Forelimb muscle (tissue), 1 donor: ENCODE data around the gene ZNF197. TPM values are rescaled to one million over a fixed set of nuclear protein-coding genes. Genes with fewer than 3 reads are reported as not detected.
"Not testable (repeated sequence)": the region's sequence is repeated elsewhere in the genome, so short reads cannot be mapped to it uniquely, and the experiment has no call there.

ENCODE experiments used
- DNase-seq: peaks from one replicate; pipeline ENCODE4 v3.0.0-alpha.2; 2013; ENCODE audit warnings: low read depth
- polyA plus RNA-seq: library from polyadenylated mRNA; unstranded; fragments of 120-200 nt; gene quantifications from one replicate; pipeline ENCODE4 v1.2.1, GENCODE V29; 2013; ENCODE audit not compliant: insufficient read length

The ZNF197 gene
- 16.6 TPM for polyA plus RNA-seq

DNA sequence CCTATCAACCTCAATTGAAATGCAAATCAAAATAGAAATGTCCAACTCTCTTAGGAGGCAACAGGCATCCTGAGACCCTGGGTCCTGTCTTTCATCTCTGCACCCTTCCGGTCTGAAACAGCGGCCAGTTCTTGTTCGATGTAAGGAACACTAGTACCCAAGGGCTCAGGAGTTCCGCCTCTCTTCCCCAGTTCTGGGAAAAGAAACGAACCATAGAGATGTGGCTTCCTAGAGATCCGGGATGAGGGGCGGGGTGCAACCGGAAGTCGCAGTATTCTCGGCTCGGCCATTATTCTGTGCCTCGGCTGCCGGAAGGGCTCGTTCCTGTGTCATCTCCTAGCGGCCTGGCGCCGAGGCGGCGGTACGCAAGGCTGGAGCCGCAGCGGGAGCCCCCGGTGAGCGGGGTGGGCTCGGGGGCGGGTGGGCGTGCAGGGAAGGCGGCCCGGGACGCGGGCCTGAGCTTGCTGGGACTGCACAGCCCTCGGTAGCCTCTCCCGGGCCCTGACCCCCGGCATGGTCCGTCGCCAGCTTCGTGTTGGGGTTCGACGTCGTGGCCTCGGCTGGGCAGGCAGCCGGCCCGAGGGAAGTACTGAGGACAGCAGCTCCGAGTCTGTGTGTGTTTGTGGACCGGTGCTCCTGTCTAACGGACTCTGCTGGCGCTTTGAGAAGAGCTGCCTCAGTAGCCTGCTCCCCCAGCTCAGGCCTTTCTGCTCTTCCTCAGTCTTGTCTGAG, at the start of gene ZNF197:
Gene ZNF197 (plus strand): TSS at position 288 of the 732 bp plus-strand sequence. CDS start 4,119 bp downstream, outside the sequence.
- peak; percentile 78 for DNase-seq

- no peak for DNase-seq
Observed at GRCh38 chr3:44576613-44577012, 48.2 kb upstream of the ZNF197 start.

DNA sequence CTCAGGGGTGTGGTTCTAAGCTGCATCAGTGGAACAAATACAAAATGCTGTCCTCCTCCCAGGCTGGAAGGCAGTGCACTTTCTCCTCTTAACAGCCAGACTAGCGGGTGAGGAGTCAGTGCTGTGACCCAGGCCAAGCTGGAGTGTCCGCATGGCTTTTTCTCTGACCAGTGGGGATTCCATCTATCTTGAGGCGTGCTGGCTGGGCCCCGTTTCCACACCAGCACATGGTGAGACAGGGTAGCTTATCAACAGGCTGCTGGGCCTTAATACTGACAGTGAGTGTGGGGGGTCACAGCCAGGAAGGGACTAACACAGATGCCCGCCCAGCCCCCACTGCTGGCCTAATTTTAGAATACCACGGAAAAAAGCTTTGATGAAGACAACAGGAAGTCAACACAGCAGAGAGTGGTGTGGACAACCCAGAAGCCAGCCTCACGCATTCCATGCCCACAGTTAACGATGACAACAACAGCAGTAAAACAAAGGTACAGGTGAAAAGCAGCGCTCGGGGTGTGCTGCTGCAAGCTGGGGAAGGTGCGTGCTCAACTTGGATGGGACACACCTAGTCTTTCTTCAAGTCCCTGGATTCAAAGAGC, 47.4 kb upstream of the ZNF197 start:
- DNase-seq: not testable (repeated sequence)

DNA sequence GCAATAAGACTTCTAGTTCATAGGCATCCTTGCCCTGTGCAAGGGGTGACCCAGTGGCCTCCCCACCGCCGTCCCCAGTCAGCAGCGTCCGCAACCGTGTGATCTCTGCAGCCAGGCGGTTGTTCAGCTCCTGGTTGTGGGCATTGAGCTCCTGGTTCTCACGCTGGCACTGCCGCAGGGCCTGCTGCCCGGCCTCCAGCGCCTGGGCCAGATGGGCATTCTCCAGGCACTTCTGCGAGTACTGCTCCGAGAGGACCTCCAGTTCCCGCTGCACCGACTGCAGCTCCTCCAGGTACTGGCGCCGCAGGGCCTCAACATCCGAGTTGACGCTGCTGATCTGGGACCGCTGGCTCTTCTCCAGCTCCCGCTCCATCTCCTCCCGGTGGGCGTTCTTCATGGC, 46.5 kb upstream of the ZNF197 start:
- not testable (repeated sequence) for DNase-seq

GRCh38 chr3:44578924-44579515, 45.8 kb upstream of the ZNF197 start:
- not testable (repeated sequence) for DNase-seq

DNA sequence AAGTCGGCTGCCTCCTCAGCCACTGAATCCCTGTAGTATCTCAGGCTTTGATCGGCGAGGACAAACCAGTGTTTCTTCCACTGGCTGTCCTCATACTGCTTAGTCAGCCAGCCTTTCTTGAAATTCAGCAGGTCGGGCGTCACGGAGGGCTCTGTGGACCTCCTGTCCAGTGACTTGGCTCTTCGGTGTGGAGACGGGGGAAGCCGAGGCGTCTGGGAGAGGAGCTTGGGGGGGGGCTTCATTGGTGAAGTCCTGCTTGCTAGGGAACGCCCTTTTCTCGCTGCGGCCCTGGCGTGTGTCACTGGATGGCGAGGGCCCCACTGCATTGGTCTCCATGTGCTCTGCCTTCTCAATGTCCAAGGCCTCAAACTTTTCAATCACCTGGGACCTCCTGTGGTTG, 45.1 kb upstream of the ZNF197 start:
- DNase-seq: not testable (repeated sequence)

DNA sequence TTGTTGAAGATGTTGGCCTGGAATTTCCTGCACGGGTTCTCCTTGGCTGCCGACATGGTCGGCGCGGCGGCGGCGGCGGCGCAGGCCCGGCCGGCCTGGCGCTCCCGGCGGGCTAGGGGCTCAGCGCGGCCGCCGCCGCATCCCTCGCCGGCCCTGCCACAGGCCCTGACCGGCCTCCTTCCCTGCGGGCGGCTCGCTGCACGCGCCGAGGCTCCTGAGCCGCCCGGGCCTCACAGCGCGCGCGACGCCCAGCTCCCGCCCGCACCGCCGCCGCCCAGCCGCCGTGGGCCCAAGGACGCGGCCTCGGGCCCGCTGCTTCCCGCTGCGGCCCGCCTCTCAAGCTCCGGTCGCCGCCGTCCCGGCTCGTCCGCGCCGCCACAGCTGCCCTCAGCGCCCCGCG, 43.9 kb upstream of the ZNF197 start:
- DNase-seq: not testable (repeated sequence)

DNA sequence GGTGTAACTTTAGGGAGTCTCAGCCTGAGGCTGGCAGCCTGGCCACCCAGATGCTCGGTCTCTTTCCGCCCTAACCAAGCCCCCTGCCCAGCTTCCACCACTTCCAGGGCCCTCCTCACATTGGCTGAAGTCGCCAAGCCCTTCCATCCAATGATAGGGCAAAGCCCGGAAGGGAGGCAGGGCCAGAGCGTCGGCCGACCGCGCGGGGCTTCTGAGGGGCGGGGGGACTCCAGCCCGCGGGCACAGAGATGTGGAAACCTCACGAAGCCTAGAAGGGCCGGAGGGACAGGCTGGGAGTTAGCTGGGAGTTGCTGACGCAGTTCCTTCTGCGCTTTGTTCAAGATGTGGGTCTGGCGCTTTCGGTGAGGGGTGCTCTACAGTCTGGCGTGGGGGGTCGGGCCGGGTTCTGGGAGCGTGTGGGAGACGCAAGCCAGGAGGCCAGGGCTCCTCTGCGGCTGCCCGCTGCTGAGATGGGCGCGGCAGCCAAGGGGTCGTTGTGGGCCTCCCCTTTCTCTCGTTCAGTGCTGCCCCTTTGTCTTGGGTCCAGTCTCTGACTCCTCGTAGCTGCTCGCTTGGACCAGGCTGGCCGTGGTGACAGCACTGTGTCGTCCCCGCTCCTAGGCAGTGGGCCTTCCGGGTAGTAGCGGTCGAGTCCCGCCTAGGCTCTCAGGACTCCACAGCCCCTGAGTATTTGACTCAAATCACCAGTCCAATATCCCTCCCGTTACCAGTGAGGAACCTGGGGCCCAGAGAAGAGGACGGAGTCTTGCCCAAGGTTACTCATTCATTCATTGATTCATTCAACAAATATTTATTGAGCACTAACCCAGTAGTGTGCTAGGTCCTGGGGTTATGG, 40.0 kb upstream of the ZNF197 start, which contains the start of gene ZNF660:
Gene ZNF660 (plus strand): TSS at position 319 of the 856 bp plus-strand sequence. CDS start 9,230 bp downstream, outside the sequence.
- peak; percentile 46 for DNase-seq

- no peak for DNase-seq
Observed at GRCh38 chr3:44596621-44597020, 28.2 kb upstream of the ZNF197 start.

DNA sequence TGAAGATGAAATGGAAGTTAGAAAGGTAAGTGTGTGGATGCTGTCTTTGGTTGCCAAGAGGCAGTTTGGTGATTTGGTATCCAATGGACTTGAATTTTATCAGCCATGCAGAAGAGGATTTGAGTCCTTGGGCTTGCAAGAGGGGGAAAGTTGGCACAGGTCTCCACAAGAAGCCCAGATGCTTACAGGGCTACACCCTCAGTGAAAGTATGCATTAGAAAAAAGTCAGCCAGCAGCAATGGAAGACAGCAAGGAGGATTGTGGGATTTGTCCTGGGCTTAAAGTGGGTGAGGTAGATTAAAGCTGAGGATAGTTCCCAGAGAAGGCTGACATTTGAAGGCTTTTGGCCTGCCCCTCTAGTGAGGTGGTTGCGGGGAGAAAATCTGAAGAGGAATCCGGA, 23.1 kb upstream of the ZNF197 start:
- no peak for DNase-seq

GRCh38 chr3:44612678-44613077, 12.2 kb upstream of the ZNF197 start:
- DNase-seq: no peak

DNA sequence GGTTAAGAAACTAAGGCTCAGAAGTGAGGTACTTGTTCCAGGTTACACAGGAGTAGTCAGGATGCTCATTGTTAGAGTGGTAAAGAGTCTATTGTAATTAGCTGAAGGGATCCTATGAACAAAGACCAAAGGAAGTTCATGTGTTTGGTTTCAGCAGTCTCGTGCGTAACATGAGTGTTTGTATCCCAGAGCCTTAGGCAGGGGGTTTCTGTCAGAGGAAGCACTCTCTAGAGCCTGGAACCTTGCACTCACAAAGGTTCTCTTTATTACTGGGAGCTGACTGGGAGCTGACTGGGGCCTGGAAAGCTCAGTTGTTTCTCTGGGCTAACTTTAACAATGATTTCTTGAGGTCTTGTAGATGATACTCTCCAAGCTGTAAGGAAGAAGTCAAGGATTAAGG, 3.9 kb downstream of the ZNF197 start:
- no peak for DNase-seq

GRCh38 chr3:44632193-44632592, 7.4 kb downstream of the ZNF197 start:
- DNase-seq: no peak

DNA sequence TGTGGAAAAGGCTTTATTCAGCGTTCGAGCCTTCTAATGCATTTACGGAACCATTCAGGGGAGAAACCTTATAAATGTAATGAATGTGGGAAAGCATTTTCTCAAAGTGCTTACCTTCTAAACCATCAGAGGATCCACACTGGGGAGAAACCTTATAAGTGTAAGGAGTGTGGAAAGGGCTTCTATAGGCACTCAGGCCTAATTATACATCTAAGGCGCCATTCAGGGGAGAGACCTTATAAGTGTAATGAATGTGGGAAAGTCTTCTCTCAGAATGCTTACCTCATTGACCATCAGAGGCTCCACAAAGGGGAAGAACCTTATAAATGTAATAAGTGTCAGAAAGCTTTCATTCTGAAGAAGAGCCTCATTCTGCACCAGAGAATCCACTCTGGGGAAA, 17.5 kb downstream of the ZNF197 start:
- DNase-seq: no peak

DNA sequence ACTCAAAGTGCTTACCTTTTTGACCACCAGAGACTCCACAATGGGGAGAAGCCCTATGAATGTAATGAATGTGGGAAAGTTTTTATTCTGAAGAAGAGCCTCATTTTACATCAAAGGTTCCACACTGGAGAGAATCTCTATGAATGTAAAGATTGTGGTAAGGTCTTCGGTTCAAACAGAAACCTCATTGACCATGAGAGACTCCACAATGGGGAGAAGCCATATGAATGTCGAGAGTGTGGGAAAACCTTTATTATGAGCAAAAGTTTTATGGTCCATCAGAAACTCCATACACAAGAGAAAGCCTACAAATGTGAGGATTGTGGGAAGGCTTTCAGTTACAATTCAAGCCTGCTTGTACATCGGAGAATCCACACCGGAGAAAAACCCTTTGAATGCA, 18.2 kb downstream of the ZNF197 start:
- DNase-seq: no peak

DNA sequence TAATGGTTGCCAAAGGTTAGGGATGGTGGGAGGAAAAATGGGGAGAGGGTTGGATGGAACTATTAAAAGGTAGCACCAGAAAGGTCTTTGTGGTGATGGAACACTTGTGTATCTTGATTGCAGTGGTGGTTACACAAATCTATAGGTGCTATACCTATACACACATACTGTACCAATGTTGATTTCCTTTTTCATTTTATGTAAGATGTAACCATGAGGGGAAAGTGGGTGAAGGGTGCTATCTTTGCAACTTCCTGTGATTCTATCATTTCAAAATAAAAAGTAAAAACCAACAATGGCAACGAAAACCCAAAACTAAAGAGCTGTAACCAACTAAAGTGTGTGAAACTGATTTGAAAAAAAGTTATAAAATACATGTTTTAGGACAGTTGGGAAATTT, 22.9 kb downstream of the ZNF197 start:
- DNase-seq: no peak

DNA sequence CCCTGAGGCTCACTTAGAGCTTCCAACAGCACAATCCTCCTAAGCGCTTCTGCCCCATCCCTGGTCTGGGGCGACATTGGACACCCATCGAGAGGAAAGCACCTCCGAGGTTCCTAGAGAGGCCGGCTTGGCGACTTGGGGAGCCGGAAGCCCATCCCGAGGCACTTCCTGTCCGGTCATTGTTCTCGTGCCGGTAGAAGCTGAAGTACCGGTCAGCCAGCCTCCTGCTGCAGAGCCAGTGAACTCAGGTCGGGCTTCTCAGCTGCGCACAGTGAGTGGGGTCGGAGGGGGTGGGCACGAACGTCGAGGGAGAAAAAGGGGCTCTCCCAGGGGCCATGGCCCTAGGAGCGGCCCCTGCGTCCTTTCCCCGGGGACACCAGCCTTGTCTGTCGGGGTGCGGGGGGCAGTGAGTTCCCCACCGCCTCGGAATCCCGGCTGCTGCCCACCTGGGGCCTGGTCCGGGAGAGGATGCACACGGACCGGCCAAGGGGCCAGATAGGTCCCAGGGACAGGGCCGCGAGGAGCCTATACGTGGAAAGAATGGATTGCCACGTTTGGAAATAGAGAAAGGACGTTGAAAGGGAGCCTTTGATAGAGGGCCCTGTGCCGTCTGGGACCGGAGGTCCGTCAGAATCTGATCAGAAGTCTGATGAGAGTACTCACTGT, 23.9 kb downstream of the ZNF197 start, which contains the start of gene ZNF35:
Gene ZNF35 (plus strand): TSS at position 169 of the 666 bp plus-strand sequence. CDS start 2,336 bp downstream, outside the sequence.
- DNase-seq: peak; percentile 34

DNA sequence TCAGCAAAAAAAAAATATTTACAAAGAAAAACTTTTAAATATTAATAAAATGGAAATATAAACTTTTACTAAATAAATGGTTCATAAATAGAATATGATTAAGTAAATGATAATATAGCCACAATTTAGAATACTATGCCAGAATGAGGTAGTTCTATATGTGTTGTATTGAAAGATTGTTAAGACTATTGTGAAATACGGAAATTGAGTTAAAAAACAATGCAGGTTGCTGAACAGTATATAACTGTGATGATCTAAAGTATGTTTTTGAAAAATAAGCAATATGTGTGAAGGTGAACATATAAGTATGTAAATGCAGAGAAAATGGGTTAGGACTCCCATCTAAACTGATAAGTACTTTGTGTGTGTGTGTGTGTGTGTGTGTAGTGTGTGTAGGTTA, 24.9 kb downstream of the ZNF197 start:
- no peak for DNase-seq

DNA sequence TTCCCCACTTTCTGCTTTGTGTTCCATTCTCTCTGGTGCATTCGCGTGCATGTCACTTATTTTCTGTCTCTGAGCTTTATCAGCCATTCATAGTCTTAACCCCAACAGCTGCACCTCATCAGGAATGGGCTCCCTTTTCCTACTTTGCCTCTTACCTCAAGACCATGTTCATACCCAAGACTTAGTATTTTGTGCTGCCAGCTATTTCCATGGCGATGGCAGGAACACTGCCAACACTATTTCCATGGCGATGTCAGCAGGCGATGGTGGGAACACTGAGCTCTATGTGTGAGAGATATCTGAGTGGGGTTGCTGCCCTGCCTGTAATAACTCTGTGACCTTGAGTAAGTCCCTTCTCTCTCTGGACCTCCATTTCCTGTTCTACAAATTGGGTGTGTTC, 29.2 kb downstream of the ZNF197 start:
- no peak for DNase-seq

DNA sequence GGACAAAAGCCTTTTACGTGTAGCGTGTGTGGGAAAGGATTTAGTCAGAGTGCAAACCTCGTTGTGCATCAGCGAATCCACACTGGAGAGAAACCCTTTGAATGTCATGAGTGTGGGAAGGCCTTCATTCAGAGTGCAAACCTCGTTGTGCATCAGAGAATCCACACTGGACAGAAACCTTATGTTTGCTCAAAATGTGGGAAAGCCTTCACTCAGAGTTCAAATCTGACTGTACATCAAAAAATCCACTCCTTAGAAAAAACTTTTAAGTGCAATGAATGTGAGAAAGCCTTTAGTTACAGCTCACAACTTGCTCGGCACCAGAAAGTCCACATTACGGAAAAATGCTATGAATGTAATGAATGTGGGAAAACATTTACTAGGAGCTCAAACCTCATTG, 34.2 kb downstream of the ZNF197 start:
- no peak for DNase-seq

GRCh38 chr3:44659434-44659833, 34.6 kb downstream of the ZNF197 start:
- DNase-seq: no peak
